ENCODE measurements around the gene TRIM71. TPM values are rescaled to one million over a fixed set of nuclear protein-coding genes. Genes with fewer than 3 reads are reported as not detected.
"Not testable (repeated sequence)": the region's sequence is repeated elsewhere in the genome, so short reads cannot be mapped to it uniquely, and the experiment has no call there.

The TRIM71 gene
- total RNA-seq, 1 donor from 2014 or later = not detected

- no peak for DNase-seq (ENCODE audit: extremely low spot score, unreplicated experiment)
- Mint-ChIP-seq H3K36me3 (ENCODE audit: unreplicated experiment) (no peaks in the 10 kb centered on the region), H3K4me1 (ENCODE audit: unreplicated experiment) (peaks cover 10% of the 10 kb centered on the region), H3K27ac (ENCODE audit: unreplicated experiment) (no peak overlapping the region), H3K4me3 (ENCODE audit: unreplicated experiment) (no peak overlapping the region), H3K9me3 (ENCODE audit: unreplicated experiment) (no peaks in the 10 kb centered on the region), H3K27me3 (ENCODE audit: unreplicated experiment) (peaks cover 8% of the 10 kb centered on the region)
- TF ChIP-seq CTCF (IDR thresholded peaks at IDR 0.05) = no peak
These were observed 24.7 kb downstream of the TRIM71 start for GRCh38 chr3:32842531-32842931.

DNA sequence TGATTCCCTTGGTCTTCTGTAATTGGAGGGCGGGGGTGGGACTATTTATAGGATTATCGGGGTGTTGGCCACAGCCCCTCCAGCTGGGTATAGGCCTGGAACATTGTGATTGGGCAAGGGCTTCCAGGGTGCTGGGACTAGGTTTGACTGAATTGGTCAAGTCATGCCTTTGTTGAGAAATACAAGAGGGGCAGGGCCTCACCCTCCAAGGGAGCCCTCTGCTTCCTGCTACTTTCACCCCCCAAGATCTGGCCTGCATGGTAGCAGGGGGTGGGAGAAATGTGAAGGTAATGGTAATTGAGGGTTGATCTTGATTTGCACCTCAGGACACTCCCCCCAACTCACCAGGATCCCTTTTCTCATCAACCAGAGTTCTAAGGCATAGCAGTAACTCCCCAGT lies 25.2 kb downstream of the TRIM71 start:
- Mint-ChIP-seq H3K4me1 (ENCODE audit: unreplicated experiment) (peaks cover 10% of the 10 kb centered on the region), H3K4me3 (ENCODE audit: unreplicated experiment) (no peak overlapping the region), H3K36me3 (ENCODE audit: unreplicated experiment) (no peaks in the 10 kb centered on the region), H3K27ac (ENCODE audit: unreplicated experiment) (no peak overlapping the region), H3K9me3 (ENCODE audit: unreplicated experiment) (no peaks in the 10 kb centered on the region), H3K27me3 (ENCODE audit: unreplicated experiment) (peaks cover 8% of the 10 kb centered on the region)
- no peak for DNase-seq (ENCODE audit: extremely low spot score, unreplicated experiment)
- TF ChIP-seq CTCF (IDR thresholded peaks at IDR 0.05) = no peak

GRCh38 chr3:32843510-32844321 lies 25.9 kb downstream of the TRIM71 start:
- H3K4me3 Mint-ChIP-seq (ENCODE audit: unreplicated experiment) = no peak overlapping the region
- TF ChIP-seq CTCF (IDR thresholded peaks at IDR 0.05) = no peak
- no peak overlapping the region for H3K27ac Mint-ChIP-seq (ENCODE audit: unreplicated experiment)

GRCh38 chr3:32844322-32844654 lies 26.5 kb downstream of the TRIM71 start:
- no peaks in the 10 kb centered on the region for H3K9me3 Mint-ChIP-seq (ENCODE audit: unreplicated experiment)
- no peak for DNase-seq (ENCODE audit: extremely low spot score, unreplicated experiment)
- no peak for TF ChIP-seq CTCF (IDR thresholded peaks at IDR 0.05)
- no peak overlapping the region for H3K27ac Mint-ChIP-seq (ENCODE audit: unreplicated experiment)
- H3K27me3 Mint-ChIP-seq (ENCODE audit: unreplicated experiment) = peaks cover 4% of the 10 kb centered on the region
- H3K4me3 Mint-ChIP-seq (ENCODE audit: unreplicated experiment) = no peak overlapping the region
- peaks cover 10% of the 10 kb centered on the region for H3K4me1 Mint-ChIP-seq (ENCODE audit: unreplicated experiment)
- H3K36me3 Mint-ChIP-seq (ENCODE audit: unreplicated experiment) = no peaks in the 10 kb centered on the region

More at GRCh38 chr3:32843510-32844321, 25.9 kb downstream of the TRIM71 start:
- no peak for DNase-seq (ENCODE audit: extremely low spot score, unreplicated experiment)
- Mint-ChIP-seq H3K36me3 (ENCODE audit: unreplicated experiment) (no peaks in the 10 kb centered on the region), H3K4me1 (ENCODE audit: unreplicated experiment) (peaks cover 10% of the 10 kb centered on the region), H3K27me3 (ENCODE audit: unreplicated experiment) (peaks cover 8% of the 10 kb centered on the region), H3K9me3 (ENCODE audit: unreplicated experiment) (no peaks in the 10 kb centered on the region)

- Mint-ChIP-seq H3K36me3 (ENCODE audit: unreplicated experiment) (no peaks in the 10 kb centered on the region), H3K27ac (ENCODE audit: unreplicated experiment) (no peak overlapping the region), H3K27me3 (ENCODE audit: unreplicated experiment) (peaks cover under 1% of the 10 kb centered on the region), H3K4me1 (ENCODE audit: unreplicated experiment) (peaks cover 10% of the 10 kb centered on the region), H3K4me3 (ENCODE audit: unreplicated experiment) (no peak overlapping the region), H3K9me3 (ENCODE audit: unreplicated experiment) (no peaks in the 10 kb centered on the region)
- DNase-seq (ENCODE audit: extremely low spot score, unreplicated experiment) = no peak
- no peak for TF ChIP-seq CTCF (IDR thresholded peaks at IDR 0.05)
These were observed 27.1 kb downstream of the TRIM71 start for GRCh38 chr3:32844914-32845313.

DNA sequence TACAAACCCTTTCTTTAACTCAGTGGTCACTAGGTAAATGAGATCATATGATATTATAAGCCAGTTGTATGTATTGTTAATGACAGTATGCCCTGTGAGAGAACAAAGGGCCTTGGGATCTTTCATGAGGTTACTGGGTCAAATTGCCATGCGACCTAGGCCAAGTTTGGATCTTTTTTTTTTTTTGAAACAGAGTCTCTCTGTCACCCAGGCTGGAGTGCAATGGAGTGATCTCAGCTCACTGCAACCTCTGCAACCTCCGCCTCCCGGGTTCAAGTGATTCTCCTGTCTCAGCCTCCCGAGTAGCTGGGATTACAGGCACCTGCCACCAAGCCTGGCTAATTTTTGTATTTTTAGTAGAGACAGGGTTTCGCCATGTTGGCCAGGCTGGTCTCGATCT lies 27.7 kb downstream of the TRIM71 start:
- not testable (repeated sequence) for H3K27ac Mint-ChIP-seq (ENCODE audit: unreplicated experiment); DNase-seq (ENCODE audit: extremely low spot score, unreplicated experiment); H3K4me3 Mint-ChIP-seq (ENCODE audit: unreplicated experiment); H3K27me3 Mint-ChIP-seq (ENCODE audit: unreplicated experiment); H3K36me3 Mint-ChIP-seq (ENCODE audit: unreplicated experiment); H3K9me3 Mint-ChIP-seq (ENCODE audit: unreplicated experiment)
- peaks cover 17% of the 10 kb centered on the region for H3K4me1 Mint-ChIP-seq (ENCODE audit: unreplicated experiment)

DNA sequence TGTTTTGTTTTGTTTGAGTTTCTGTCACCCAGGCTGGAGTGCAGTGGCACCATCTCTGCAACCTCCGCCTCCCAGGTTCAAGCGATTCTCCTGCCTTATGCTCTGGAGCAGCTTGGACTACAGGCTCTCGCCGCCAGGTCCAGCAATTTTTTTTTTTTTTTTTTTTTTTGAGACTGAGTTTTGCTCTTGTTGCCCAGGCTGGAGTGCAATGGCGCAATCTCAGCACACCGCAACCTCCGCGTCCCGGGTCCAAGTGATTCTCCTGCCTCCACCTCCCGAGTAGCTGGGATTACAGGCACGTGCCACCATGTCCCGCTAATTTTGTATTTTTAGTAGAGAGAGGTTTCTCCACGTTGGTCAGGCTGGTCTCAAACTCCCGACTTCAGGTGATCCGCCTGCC lies 29.2 kb downstream of the TRIM71 start:
- not testable (repeated sequence) for H3K27ac Mint-ChIP-seq (ENCODE audit: unreplicated experiment); H3K27me3 Mint-ChIP-seq (ENCODE audit: unreplicated experiment); H3K4me3 Mint-ChIP-seq (ENCODE audit: unreplicated experiment); H3K36me3 Mint-ChIP-seq (ENCODE audit: unreplicated experiment); H3K9me3 Mint-ChIP-seq (ENCODE audit: unreplicated experiment); DNase-seq (ENCODE audit: extremely low spot score, unreplicated experiment)
- H3K4me1 Mint-ChIP-seq (ENCODE audit: unreplicated experiment) = peaks cover 20% of the 10 kb centered on the region
